Fibroblast of peridontal ligament (primary cell): ENCODE measurements around the gene ZNF197.
"Not testable (repeated sequence)": the region's sequence is repeated elsewhere in the genome, so short reads cannot be mapped to it uniquely, and the experiment has no call there.

Experiments used
- DNase-seq: peaks from one replicate; pipeline ENCODE4 v3.0.0-alpha.2; 2010; ENCODE audit errors: extremely low read depth

The ZNF197 gene

GRCh38 chr3:44661189-44661588 is 36.4 kb downstream of the ZNF197 start:
- no peak for DNase-seq

DNA sequence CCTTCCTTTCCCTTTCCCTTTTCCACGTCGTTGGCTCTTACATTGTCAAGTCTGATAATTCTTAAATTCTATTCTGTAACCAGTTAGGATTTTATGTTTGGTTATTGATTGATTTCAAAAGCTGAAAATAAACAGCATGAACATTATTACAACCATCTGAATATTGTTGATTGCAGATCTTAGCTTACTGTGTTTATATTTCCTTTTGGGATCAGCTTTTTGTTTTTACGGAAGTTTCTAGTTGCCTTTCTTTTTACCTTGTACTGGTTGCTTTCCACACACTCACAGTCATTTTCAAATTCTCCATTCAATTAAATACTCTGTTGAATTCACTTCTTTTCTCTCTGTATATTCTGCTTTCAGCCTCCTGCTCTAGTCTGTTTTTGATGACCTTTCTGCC is 40.3 kb downstream of the ZNF197 start:
- no peak for DNase-seq

DNA sequence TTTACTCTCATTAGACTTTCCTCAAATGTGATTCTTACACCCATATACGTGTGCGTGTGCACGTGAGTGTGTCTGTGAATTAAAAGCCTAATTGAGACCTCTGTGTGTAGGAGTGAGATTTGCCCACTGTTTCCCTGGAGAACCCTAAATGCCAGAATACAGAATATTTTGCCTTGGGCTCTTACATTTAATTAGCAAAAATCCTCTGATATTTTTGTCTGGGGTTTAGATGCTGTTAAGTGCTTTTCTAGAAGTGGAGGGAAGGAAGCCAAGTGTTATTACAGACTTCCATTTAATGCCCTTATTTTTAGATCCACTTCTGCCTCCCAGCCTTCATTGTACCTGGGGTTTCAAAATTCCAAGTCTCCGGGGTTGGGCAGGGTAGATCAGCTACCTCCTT is 41.5 kb downstream of the ZNF197 start:
- no peak for DNase-seq

DNA sequence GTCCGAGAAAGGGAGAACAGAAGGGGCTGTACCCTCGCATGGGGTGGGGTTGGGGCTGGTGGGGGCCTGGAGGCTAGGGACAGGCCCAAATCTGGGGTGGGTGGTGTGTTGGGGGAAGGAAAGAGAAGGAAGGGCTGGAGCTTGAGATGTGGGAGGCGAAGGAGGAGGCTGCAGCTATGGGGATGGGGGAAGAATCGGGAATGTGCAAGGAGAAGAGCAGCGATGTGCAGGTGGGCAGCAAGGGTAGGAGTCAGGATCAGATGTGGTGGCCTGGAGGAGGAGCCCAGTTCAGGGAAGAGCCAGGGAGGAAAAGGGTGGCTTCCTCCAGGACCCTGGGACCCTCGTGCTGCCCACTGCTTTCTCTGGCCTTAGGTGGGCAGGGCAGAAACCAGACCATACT is 44.9 kb downstream of the ZNF197 start:
- no peak for DNase-seq

GRCh38 chr3:44673466-44673865 is 48.6 kb downstream of the ZNF197 start:
- not testable (repeated sequence) for DNase-seq

DNA sequence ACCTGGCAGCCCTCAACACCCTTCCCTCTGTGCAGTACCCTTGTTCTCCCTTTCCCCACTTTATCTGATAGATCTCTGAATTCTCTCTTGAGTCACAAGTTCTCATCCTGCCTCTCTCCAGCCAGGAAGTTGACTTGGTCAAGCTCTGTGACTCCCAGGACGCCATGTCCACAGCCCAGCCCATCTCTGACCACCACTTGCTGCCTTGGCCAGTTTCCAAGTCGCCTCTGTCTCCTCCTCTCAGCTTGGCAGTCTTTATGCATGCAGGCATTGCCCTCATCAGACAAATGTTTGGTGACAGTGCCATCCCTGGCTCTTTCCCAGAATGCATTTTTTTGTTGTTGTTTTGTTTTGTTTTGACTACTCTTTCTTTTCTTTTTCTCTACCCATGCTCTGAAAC is 49.4 kb downstream of the ZNF197 start:
- no peak for DNase-seq

DNA sequence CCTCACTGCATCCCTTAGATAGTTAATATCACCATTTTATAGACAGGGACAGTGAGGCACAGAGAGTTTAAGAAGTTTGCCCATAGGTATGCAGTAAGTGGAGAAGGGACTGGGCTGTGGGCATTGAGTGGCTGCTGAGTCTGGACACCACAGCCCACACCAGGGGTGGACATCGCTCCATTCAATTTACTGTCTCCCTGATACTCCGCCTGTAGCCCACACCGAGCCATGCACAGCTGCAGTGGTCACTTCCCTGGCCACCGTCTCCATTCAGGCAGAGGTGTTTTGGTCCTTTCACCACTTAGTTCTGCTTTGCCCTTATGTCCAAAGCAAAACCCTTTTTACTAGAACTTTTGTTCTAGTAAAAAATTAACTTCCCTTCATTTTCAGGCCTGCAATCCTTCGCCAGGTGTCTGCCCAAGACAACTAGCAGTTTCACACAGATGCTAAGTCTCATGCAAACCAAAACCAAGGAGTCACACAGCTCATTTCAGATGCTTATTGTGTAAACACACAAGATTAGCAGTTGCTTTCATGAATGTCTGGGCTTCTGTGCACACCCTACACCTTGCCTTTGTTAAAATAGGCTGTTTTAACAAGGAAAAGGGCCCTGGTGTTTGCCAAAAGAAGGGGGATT is 53.8 kb downstream of the ZNF197 start:
- DNase-seq, result no peak

- no peak for DNase-seq
Observed at GRCh38 chr3:44680921-44681455, 56.2 kb downstream of the ZNF197 start.

DNA sequence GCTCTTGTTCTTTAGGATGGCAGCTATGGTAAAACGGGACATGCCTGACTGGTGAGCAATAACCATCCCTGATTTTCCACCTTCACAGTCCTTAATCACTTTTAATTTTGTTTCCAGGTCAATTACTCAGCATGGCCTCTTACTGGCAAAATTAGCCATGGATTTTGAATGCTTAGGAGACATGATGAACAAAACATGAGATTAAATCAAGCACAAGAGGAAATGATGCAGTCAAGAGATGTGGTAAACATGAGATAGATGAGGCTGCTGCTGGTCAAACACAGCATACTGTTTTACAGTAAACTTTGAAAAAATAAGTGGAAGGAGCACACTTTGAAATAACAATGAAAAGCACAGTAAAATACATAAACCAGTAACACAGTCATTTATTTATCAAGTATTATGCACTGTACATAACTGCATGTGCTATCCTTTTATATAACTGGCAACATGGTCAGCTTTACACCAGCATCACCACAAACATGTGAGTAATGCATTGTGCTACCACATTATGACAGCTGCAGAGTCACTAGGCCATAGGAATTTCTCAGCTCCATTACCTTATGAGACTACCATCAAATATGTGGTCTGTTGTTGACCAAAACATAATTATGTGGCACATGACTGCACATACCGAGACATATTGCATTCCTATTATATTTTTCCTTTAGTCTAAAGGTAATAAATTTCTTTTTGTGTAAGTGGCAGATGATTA is 57.5 kb downstream of the ZNF197 start:
- DNase-seq, result peak; percentile 2

DNA sequence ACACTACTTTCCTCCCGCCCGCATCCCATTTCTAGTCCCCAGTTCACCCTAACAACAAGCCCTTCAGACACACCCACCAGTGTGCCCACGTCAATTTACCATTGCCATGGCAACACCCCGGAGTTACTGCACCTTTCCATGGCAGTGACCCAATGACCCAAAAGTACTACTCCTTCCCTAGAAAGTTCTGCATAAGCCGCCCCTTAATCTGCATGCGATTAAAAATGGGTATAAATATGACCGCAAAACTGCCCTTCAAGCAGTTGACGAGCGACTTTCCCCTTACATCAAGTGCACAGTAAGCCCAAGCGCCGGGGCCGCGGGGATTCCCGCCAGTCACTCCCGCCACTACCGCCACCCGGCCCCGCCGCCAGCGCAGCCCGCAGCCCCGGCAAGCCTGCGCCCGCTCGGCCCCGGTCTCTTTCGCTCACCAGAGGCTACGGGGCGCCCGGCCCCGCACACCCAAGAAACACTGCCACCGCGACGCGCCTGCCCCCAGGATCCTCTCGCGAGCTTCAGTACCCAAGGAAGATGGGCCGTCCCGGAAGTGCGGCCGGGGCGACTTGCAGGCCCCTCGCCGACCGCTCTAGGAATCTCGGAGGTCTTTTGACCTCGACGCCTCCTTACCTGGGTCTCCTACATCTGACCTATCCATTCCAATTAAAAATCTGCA is 60.4 kb downstream of the ZNF197 start:
- DNase-seq, result peak; percentile 87

DNA sequence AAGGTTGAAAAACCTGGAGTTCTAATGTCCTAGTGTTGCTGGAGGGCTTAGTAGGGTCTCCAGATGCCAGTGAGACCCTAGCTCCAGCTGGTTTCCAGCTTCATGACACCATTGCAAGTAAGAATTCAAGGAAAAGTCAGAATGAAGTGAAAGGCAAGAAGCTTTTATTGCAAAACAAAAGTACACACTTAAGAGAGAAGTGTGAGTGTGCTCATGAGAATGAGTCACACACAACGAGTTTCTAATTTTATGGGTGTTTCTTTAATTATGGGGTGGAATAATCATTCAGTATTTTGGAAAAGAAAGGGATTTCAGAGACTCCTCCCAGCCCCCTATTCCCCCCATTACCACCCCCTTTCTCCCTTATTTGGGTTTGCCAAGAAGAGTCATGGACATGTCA is 63.1 kb downstream of the ZNF197 start:
- no peak for DNase-seq
